MCF 10A (cell line): Measurements from ENCODE around the gene WDR4. TPM values are rescaled to one million over a fixed set of nuclear protein-coding genes. Genes with fewer than 3 reads are reported as not detected.

Experiments used
- BruUV-seq: library from RNA; stranded (reverse); fragments of 400-500 nt; replicated peaks from 2 replicates; lab custom pipeline; 2021; lab: Mats Ljungman, UMichigan
- CTCF ChIA-PET: fragments of 300-600 bp; sonication (Branson Sonifier 250); formaldehyde crosslinking; extraction: SDS; loops from one replicate; lab custom pipeline; 2021; ENCODE audit warnings: antibody characterized with exemption, inconsistent platforms; lab: Yijun Ruan, JAX
- POLR2A ChIA-PET: fragments of 300-600, 350-650 bp; sonication (Branson Sonifier 250); formaldehyde crosslinking; extraction: SDS; loops from one replicate; lab custom pipeline; 2020; ENCODE audit warnings: antibody characterized with exemption, inconsistent platforms; lab: Yijun Ruan, JAX
- DNase-seq: peaks from one replicate; pipeline ENCODE4 v3.0.0-alpha.2; 2018; ENCODE audit not compliant: unreplicated experiment
- H3K27ac Mint-ChIP-seq: one replicate; pipeline ENCODE4 v1.8.0; 2022; ENCODE audit warnings: mild to moderate bottlenecking, low read depth, mixed read lengths; ENCODE audit not compliant: unreplicated experiment
- H3K27me3 Mint-ChIP-seq: one replicate; pipeline ENCODE4 v1.8.0; 2022; ENCODE audit warnings: mixed read lengths; ENCODE audit not compliant: insufficient read depth, unreplicated experiment
- H3K36me3 Mint-ChIP-seq: one replicate; pipeline ENCODE4 v1.8.0; 2022; ENCODE audit warnings: mild to moderate bottlenecking, moderate library complexity, mixed read lengths; ENCODE audit not compliant: insufficient read depth, unreplicated experiment
- H3K4me1 Mint-ChIP-seq: one replicate; pipeline ENCODE4 v1.8.0; 2022; ENCODE audit warnings: mixed read lengths; ENCODE audit not compliant: insufficient read depth, unreplicated experiment
- H3K4me3 Mint-ChIP-seq: one replicate; pipeline ENCODE4 v1.8.0; 2022; ENCODE audit warnings: mild to moderate bottlenecking, moderate library complexity, mixed read lengths; ENCODE audit not compliant: unreplicated experiment
- H3K9me3 Mint-ChIP-seq: one replicate; pipeline ENCODE4 v1.8.0; 2022; ENCODE audit warnings: mixed read lengths; ENCODE audit not compliant: unreplicated experiment
- intact Hi-C: fragments of 100-400 bp; cut with micrococcal nuclease; formaldehyde crosslinking; loops from 2 replicates; pipeline ENCODE4 v1.14.1; 2022
- total RNA-seq: library from RNA; stranded (reverse); gene quantifications from 2 replicates; pipeline ENCODE4 v1.2.3, GENCODE V29; 2022
- TF ChIP-seq, protein P1 (sequence below): fragments of 200-600 bp; IDR thresholded peaks from one replicate; pipeline ENCODE4 v1.8.0; 2022; ENCODE audit warnings: antibody characterized with exemption, mild to moderate bottlenecking; ENCODE audit not compliant: unreplicated experiment

Gene WDR4
- total RNA-seq, 1 experiment from 2014 or later: 34.4 TPM

- H3K4me3 Mint-ChIP-seq: no peak overlapping the region
- H3K27ac Mint-ChIP-seq: no peak overlapping the region
- ChIA-PET POLR2A (interaction anchor here (1.5 kb wide), 1 partner anchor 17 kb away, joined by 4 read pairs; no protein-coding TSS in a partner anchor), CTCF (no interaction called here)
- no peaks in the 10 kb centered on the region for H3K27me3 Mint-ChIP-seq
- no TSS peak for BruUV-seq
- H3K4me1 Mint-ChIP-seq: no peaks in the 10 kb centered on the region
- DNase-seq: no peak
- H3K36me3 Mint-ChIP-seq: peaks cover 88% of the 10 kb centered on the region
- intact Hi-C loops: no loop called here
- no peaks in the 10 kb centered on the region for H3K9me3 Mint-ChIP-seq
- TF ChIP-seq, protein P1, sequence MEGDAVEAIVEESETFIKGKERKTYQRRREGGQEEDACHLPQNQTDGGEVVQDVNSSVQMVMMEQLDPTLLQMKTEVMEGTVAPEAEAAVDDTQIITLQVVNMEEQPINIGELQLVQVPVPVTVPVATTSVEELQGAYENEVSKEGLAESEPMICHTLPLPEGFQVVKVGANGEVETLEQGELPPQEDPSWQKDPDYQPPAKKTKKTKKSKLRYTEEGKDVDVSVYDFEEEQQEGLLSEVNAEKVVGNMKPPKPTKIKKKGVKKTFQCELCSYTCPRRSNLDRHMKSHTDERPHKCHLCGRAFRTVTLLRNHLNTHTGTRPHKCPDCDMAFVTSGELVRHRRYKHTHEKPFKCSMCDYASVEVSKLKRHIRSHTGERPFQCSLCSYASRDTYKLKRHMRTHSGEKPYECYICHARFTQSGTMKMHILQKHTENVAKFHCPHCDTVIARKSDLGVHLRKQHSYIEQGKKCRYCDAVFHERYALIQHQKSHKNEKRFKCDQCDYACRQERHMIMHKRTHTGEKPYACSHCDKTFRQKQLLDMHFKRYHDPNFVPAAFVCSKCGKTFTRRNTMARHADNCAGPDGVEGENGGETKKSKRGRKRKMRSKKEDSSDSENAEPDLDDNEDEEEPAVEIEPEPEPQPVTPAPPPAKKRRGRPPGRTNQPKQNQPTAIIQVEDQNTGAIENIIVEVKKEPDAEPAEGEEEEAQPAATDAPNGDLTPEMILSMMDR: no peak
These were observed 26.3 kb downstream of the WDR4 start for GRCh38 chr21:42852925-42853570.

- H3K4me3 Mint-ChIP-seq: no peak overlapping the region
- ChIA-PET CTCF (interaction anchor here (0.5 to 0.7 kb wide), 3 partner anchors 14 to 521 kb away, joined by 3 read pairs; no protein-coding TSS in a partner anchor), POLR2A (interaction anchor here (1.5 kb wide), 1 partner anchor 16 kb away, joined by 4 read pairs; no protein-coding TSS in a partner anchor)
- TF ChIP-seq, protein P1: no peak
- intact Hi-C loops: no loop called here
- peaks cover 84% of the 10 kb centered on the region for H3K36me3 Mint-ChIP-seq
- H3K27me3 Mint-ChIP-seq: no peaks in the 10 kb centered on the region
- BruUV-seq: no TSS peak
- DNase-seq: no peak
- no peak overlapping the region for H3K27ac Mint-ChIP-seq
- no peaks in the 10 kb centered on the region for H3K4me1 Mint-ChIP-seq
- H3K9me3 Mint-ChIP-seq: no peaks in the 10 kb centered on the region
These were observed 27.3 kb downstream of the WDR4 start for GRCh38 chr21:42851812-42852665.

DNA sequence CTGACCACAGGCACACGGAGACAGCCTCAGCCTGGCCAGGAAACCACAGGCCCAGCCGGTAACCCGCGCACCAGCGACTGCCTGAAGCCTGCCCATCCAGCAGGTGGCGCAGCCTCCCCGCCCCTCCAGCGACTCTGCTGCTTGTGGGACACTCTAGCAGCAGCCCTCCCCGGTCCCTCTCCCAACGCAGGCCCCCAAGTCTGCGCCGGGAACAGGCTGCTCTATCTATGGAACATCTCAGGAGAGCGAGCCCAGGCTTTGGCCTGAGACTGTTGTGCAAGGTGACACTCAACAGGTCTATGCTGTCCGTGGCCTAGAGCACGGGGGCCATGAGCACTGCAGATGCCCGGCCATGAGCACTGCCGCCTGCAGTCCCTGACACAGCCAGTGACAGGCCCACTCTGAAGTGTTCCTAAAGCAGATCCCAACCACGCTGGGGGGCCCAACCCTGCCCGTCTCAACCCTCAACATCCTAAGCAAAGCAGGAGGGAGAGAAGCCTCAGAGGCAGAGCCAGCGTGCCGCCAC is 28.4 kb downstream of the WDR4 start:
- intact Hi-C loops: no loop called here
- DNase-seq: no peak
- CTCF ChIA-PET: no interaction called here
- BruUV-seq: no TSS peak
- TF ChIP-seq, protein P1: peak; percentile 34
- Mint-ChIP-seq H3K4me3 (no peak overlapping the region), H3K9me3 (no peaks in the 10 kb centered on the region), H3K36me3 (peaks cover 84% of the 10 kb centered on the region), H3K27ac (no peak overlapping the region), H3K4me1 (no peaks in the 10 kb centered on the region), H3K27me3 (no peaks in the 10 kb centered on the region)
- POLR2A ChIA-PET: no interaction called here

DNA sequence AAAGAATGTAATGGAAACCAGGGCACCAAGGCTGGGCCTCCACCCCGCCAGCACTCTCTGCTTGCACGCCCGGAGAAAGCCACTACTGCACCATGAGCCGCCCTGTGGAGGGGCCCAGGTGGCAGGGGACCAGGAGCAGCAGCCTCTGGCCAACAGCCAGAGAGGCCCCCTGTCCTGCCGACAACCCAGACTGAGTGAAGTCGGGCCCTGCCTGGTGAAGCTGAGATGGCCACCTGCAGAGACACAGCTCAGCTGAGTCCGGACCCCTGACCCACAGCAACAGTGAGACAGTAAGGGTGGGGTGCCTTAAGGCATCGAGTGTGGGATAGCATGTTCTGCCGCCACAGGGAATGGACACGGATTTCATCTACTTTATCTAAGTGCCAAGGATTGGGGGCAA is 28.9 kb downstream of the WDR4 start:
- CTCF ChIA-PET: no interaction called here
- no TSS peak for BruUV-seq
- peaks cover 84% of the 10 kb centered on the region for H3K36me3 Mint-ChIP-seq
- H3K4me3 Mint-ChIP-seq: no peak overlapping the region
- POLR2A ChIA-PET: no interaction called here
- no peaks in the 10 kb centered on the region for H3K9me3 Mint-ChIP-seq
- intact Hi-C loops: no loop called here
- no peak overlapping the region for H3K27ac Mint-ChIP-seq
- H3K27me3 Mint-ChIP-seq: no peaks in the 10 kb centered on the region
- H3K4me1 Mint-ChIP-seq: no peaks in the 10 kb centered on the region
- no peak for DNase-seq
- TF ChIP-seq, protein P1: no peak
